NCI-H2081 (cell line): Measurements from ENCODE around the gene LAPTM5.
"Not testable (repeated sequence)": the region's sequence is repeated elsewhere in the genome, so short reads cannot be mapped to it uniquely, and the experiment has no call there.

Source experiments
- DNase-seq, 2 experiments: peaks; one replicate each; lab custom pipeline; 2025; lab: John Stamatoyannopoulos, UW

Gene LAPTM5

GRCh38 chr1:30768830-30769718 is 11.5 kb upstream of the LAPTM5 start:
- no peak for DNase-seq

- no peak for DNase-seq
Measured at GRCh38 chr1:30768159-30768829, 10.7 kb upstream of the LAPTM5 start.

- not testable (repeated sequence) for DNase-seq
Measured at GRCh38 chr1:30766948-30767347, 9.4 kb upstream of the LAPTM5 start.

- DNase-seq: no peak
Measured at GRCh38 chr1:30765556-30766434, 8.2 kb upstream of the LAPTM5 start.

GRCh38 chr1:30764939-30765555 is 7.5 kb upstream of the LAPTM5 start:
- no peak for DNase-seq

- DNase-seq: no peak
Measured at GRCh38 chr1:30764396-30764795, 6.8 kb upstream of the LAPTM5 start.

GRCh38 chr1:30763651-30764248 is 6.2 kb upstream of the LAPTM5 start:
- DNase-seq: no peak

- DNase-seq: no peak
Measured at GRCh38 chr1:30762930-30763650, 5.5 kb upstream of the LAPTM5 start.

GRCh38 chr1:30762152-30762929 is 4.8 kb upstream of the LAPTM5 start:
- DNase-seq: no peak

- DNase-seq: no peak
Measured at GRCh38 chr1:30761381-30762151, 4.0 kb upstream of the LAPTM5 start.

- peak in 1 of 2 experiments; percentile 17 for DNase-seq
Measured at GRCh38 chr1:30760596-30761324, 3.2 kb upstream of the LAPTM5 start.

- DNase-seq: no peak
Measured at GRCh38 chr1:30759718-30760281, 2.2 kb upstream of the LAPTM5 start.

- peak in 1 of 2 experiments; percentile 11 for DNase-seq
Measured at GRCh38 chr1:30758785-30759380, 1.3 kb upstream of the LAPTM5 start.

- DNase-seq: no peak
Measured at GRCh38 chr1:30758121-30758688, 631 bp upstream of the LAPTM5 start.

- DNase-seq: no peak
Measured at GRCh38 chr1:30756545-30757351, 826 bp downstream of the LAPTM5 start.

- DNase-seq: no peak
Measured at GRCh38 chr1:30756206-30756544, 1.4 kb downstream of the LAPTM5 start.

- no peak for DNase-seq
Measured at GRCh38 chr1:30755746-30756145, 1.8 kb downstream of the LAPTM5 start.
